ENCODE data around the gene HCRTR2. TPM values are rescaled to one million over a fixed set of nuclear protein-coding genes. Genes with fewer than 3 reads are reported as not detected.

Gene HCRTR2
- total RNA-seq, 1 experiment from 2014 or later = not detected

DNA sequence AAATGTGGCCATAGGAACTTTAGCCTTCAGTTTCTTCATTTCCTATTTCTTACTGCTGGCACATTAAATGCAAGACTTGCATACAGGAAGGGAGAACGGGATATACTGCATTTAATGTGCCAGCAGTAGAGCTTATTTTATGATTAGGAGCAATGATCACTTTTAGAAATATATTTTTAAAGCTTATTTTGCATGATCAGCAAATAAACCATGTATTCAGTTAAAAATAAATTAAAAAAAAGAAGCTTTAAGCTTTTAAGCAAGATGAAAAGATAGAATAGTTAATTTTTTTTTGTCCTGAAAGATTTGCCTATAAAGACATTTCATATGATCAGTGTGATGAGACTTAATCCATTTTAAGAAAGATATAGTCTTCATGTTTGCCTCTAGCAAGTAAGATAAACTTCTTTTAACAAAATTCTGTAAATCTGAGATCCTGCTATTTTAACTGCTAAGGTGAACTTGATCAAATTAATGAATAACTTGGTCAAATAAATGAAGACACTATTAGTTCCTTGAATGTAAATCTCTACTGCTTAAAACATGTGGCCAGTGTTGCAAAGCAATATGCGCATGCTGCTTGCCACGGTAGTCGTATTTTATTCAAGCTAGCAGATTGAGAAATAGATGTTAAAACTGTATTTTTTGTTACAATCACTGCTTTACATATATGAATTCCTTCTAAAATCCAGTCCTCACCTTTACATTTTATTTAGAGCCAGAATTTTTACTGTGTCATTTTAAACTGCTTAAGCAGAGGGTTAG lies 36.2 kb upstream of the HCRTR2 start:
- Histone ChIP-seq H3K36me3 (ENCODE audit: control insufficient read depth, insufficient read depth, low read length) (no peaks in the 10 kb centered on the region), H3K9me3 (ENCODE audit: control insufficient read depth, insufficient read depth, low read depth, low read length) (no peaks in the 10 kb centered on the region), H3K27ac (ENCODE audit: low read length) (no peak overlapping the region), H3K4me3 (ENCODE audit: low read depth in 2 of 2, low read length in 2 of 2) (no peak overlapping the region), H3K27me3 (ENCODE audit: control insufficient read depth, insufficient read depth, low read length) (no peaks in the 10 kb centered on the region), H3K4me1 (ENCODE audit: control insufficient read depth, insufficient read depth, low read length) (no peaks in the 10 kb centered on the region)
- TF ChIP-seq, protein P1, sequence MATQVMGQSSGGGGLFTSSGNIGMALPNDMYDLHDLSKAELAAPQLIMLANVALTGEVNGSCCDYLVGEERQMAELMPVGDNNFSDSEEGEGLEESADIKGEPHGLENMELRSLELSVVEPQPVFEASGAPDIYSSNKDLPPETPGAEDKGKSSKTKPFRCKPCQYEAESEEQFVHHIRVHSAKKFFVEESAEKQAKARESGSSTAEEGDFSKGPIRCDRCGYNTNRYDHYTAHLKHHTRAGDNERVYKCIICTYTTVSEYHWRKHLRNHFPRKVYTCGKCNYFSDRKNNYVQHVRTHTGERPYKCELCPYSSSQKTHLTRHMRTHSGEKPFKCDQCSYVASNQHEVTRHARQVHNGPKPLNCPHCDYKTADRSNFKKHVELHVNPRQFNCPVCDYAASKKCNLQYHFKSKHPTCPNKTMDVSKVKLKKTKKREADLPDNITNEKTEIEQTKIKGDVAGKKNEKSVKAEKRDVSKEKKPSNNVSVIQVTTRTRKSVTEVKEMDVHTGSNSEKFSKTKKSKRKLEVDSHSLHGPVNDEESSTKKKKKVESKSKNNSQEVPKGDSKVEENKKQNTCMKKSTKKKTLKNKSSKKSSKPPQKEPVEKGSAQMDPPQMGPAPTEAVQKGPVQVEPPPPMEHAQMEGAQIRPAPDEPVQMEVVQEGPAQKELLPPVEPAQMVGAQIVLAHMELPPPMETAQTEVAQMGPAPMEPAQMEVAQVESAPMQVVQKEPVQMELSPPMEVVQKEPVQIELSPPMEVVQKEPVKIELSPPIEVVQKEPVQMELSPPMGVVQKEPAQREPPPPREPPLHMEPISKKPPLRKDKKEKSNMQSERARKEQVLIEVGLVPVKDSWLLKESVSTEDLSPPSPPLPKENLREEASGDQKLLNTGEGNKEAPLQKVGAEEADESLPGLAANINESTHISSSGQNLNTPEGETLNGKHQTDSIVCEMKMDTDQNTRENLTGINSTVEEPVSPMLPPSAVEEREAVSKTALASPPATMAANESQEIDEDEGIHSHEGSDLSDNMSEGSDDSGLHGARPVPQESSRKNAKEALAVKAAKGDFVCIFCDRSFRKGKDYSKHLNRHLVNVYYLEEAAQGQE (IDR thresholded peaks at IDR 0.05; ENCODE audit: insufficient read depth in 1 of 2, low read depth in 2 of 2, low read length in 1 of 2) = no peak
- TF ChIP-seq SIN3A (IDR thresholded peaks at IDR 0.05; ENCODE audit: borderline replicate concordance, insufficient read depth, low read depth, low read length) = no peak
- TF ChIP-seq, protein P2, sequence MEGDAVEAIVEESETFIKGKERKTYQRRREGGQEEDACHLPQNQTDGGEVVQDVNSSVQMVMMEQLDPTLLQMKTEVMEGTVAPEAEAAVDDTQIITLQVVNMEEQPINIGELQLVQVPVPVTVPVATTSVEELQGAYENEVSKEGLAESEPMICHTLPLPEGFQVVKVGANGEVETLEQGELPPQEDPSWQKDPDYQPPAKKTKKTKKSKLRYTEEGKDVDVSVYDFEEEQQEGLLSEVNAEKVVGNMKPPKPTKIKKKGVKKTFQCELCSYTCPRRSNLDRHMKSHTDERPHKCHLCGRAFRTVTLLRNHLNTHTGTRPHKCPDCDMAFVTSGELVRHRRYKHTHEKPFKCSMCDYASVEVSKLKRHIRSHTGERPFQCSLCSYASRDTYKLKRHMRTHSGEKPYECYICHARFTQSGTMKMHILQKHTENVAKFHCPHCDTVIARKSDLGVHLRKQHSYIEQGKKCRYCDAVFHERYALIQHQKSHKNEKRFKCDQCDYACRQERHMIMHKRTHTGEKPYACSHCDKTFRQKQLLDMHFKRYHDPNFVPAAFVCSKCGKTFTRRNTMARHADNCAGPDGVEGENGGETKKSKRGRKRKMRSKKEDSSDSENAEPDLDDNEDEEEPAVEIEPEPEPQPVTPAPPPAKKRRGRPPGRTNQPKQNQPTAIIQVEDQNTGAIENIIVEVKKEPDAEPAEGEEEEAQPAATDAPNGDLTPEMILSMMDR (IDR thresholded peaks at IDR 0.05) = no peak
- TF ChIP-seq TCF7L2 (IDR thresholded peaks at IDR 0.05; ENCODE audit: low read depth, low read length) = no peak
- no peak for TF ChIP-seq POLR2AphosphoS5 (IDR thresholded peaks at IDR 0.05; ENCODE audit: low read depth, low read length)
- CTCF ChIA-PET = interaction anchor here (0.5 kb wide), 1 partner anchor 1152 kb away, joined by 3 read pairs; no protein-coding TSS in a partner anchor
- intact Hi-C loops (cut with micrococcal nuclease; ENCODE audit: unreplicated experiment) = no loop called here
- no TSS peak for BruUV-seq (replicated peaks)
- ATAC-seq (no peak), DNase-seq (ENCODE audit: low read depth, low spot score) (no peak)
- POLR2A ChIA-PET = no interaction called here
- in situ Hi-C loops (cut with HindIII; ENCODE audit: low pct_unique_long_range_greater_than_20kb, low sequenced_read_pairs) = no loop called here

DNA sequence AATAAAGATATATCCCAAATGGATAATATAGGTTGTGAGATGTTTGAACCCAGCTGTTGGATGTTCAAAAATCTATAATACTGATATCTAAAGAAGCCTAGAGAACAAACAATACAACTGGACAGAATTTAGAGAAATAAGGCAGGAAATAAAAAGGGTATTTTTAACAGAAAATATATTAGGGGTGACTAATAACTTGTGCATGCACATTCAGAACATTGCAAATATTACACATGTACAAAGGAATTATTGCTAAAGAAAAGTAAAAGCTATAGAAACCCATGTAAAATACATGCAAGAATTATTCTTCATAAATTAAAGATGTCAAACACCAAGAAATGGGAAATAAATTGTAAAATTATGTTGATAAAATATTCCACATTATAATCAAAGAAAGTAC lies 32.7 kb upstream of the HCRTR2 start:
- Histone ChIP-seq H3K27me3 (ENCODE audit: control insufficient read depth, insufficient read depth, low read length) (no peaks in the 10 kb centered on the region), H3K4me3 (ENCODE audit: low read depth in 2 of 2, low read length in 2 of 2) (no peak overlapping the region), H3K36me3 (ENCODE audit: control insufficient read depth, insufficient read depth, low read length) (no peaks in the 10 kb centered on the region), H3K27ac (ENCODE audit: low read length) (no peak overlapping the region), H3K4me1 (ENCODE audit: control insufficient read depth, insufficient read depth, low read length) (no peaks in the 10 kb centered on the region), H3K9me3 (ENCODE audit: control insufficient read depth, insufficient read depth, low read depth, low read length) (no peaks in the 10 kb centered on the region)
- intact Hi-C loops (cut with micrococcal nuclease; ENCODE audit: unreplicated experiment) (no loop called here), in situ Hi-C loops (cut with HindIII; ENCODE audit: low pct_unique_long_range_greater_than_20kb, low sequenced_read_pairs) (no loop called here)
- no TSS peak for BruUV-seq (replicated peaks)
- CTCF ChIA-PET = no interaction called here
- no peak for DNase-seq (ENCODE audit: low read depth, low spot score)
- POLR2A ChIA-PET = no interaction called here
- TF ChIP-seq TCF7L2 (IDR thresholded peaks at IDR 0.05; ENCODE audit: low read depth, low read length) (no peak), POLR2AphosphoS5 (IDR thresholded peaks at IDR 0.05; ENCODE audit: low read depth, low read length) (no peak), SIN3A (IDR thresholded peaks at IDR 0.05; ENCODE audit: borderline replicate concordance, insufficient read depth, low read depth, low read length) (no peak)
- TF ChIP-seq, protein P2 (IDR thresholded peaks at IDR 0.05) = no peak
- TF ChIP-seq, protein P1 (IDR thresholded peaks at IDR 0.05; ENCODE audit: insufficient read depth in 1 of 2, low read depth in 2 of 2, low read length in 1 of 2) = no peak
- ATAC-seq = no peak

Measured in Panc1 (cell line).